Fibroblast of skin of left quadriceps (primary cell): ENCODE data around the gene RBM3.
A peak's percentile ranks its signal among the peaks of the same experiment; 100 is the strongest.
"Not testable (repeated sequence)": the region's sequence is repeated elsewhere in the genome, so short reads cannot be mapped to it uniquely, and the experiment has no call there.

ENCODE experiments used
- DNase-seq, 2 experiments: peaks; one replicate each; pipeline ENCODE4 v3.0.0-alpha.2; 2013; ENCODE audit warnings: low read depth in 2 of 2

Gene RBM3

GRCh38 chrX:48574270-48575266 lies at the start of gene RBM3:
RBM3 (plus strand) TSS chrX:48574484; CDS start chrX:48575181, 697 bp downstream.
- DNase-seq = peak; percentile 85

- not testable (repeated sequence) for DNase-seq
These were observed 48.4 kb upstream of the RBM3 start for GRCh38 chrX:48525853-48526252.

GRCh38 chrX:48530736-48531135 lies 43.5 kb upstream of the RBM3 start:
- no peak for DNase-seq

DNA sequence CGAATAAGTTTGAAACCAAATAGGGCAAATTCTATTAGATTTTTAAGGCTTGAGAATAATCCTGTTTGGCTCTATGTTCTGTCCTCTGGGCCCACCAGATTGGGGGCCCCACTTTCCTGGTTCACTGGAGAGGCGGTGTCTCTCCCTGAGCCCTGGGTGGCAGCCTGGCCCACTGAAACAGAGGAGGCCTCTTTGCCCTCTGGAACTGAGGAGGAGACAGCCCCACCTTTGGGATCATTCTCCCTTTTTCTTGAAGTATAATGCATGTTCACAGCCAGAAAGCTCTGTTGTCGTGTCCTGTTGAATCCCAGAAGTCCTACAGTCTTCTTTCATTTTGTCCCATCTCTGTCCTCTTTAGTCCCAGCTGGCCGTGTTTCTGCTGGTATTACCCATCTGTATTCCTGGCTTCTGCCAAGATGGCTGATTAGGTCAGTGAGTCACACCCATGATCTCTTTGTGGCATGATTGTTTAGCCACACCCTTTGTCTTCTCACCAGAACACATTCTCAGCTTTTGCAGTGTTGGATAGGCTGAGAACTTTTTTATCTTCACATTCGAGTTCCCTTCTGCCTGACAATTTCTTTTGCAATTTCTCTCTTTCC lies 42.8 kb upstream of the RBM3 start:
- no peak for DNase-seq

DNA sequence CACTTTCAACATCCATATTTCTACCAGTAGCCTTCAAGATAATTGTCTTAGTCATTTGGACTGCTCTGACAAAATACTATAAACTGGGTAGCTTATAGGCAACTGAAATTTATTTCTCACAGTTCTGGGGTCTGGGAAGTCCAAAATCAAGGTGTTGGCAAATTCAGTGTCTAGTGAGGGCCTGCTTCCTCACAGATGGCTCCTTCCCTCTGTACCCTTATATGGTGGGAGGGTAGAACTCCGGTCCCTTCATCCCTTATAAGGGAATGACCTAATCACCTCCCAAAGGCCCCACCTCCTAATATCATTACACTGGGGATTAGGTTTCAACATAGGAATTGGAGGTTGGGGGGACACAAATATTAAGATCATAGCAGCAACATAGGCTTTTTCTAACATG lies 42.1 kb upstream of the RBM3 start:
- no peak for DNase-seq

DNA sequence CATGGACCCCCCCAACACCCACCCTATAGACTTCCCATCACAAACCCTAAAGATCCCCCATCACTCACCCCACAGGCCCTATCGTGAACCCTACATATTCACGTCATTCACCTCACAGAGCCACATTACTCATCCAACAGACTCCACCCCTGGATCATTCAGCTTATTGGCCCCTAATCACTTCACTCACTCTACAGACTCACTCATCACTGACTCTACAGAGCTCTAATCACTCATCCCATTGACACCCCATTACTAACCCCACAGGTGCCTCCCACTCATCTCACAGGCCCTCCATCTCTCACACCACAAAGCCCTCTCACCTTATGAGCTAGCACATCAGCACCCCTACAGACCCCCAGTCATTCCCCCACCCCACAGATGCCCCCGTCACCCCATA lies 41.1 kb upstream of the RBM3 start:
- DNase-seq = no peak

DNA sequence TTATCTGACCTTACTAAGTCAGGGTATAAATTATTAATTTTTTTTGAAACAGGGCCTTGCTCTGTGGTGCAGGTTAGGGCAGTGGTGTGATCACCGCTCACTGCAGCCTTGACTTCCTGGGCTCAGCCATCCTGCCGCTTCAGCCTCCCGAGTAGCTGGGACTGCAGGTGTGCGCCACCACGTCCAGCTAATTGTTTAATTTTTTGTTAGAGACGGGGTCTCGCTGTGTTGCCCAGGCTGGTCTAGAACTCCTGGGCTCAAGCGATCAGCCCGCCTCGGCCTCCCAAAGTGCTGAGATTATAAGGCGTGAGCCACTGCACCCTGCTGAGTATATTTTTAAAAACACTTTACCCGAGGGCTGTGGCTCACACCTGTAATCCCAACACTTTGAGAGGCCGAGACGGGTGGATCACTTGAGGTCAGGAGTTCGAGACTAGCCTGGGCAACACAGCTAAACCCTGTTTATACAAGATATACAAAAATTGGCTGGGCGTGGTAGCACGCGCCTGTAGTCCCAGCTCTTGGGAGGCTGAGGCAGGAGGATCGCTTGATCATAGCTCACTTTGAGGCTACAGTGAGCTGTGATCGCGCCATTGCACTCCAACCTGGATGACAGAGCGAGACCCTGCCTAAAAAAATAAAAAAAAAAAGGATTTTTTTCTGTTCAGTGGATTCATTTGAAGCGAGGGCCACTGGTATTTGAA lies 35.5 kb upstream of the RBM3 start:
- DNase-seq = no peak

- DNase-seq = peak; percentile 93 to 94
These were observed 34.8 kb upstream of the RBM3 start, which contains the start of gene TBC1D25 for GRCh38 chrX:48539345-48540027. TBC1D25 (plus strand) TSS chrX:48539714; CDS start chrX:48539798, 84 bp downstream.

- no peak for DNase-seq
These were observed 34.3 kb upstream of the RBM3 start for GRCh38 chrX:48540028-48540375.

DNA sequence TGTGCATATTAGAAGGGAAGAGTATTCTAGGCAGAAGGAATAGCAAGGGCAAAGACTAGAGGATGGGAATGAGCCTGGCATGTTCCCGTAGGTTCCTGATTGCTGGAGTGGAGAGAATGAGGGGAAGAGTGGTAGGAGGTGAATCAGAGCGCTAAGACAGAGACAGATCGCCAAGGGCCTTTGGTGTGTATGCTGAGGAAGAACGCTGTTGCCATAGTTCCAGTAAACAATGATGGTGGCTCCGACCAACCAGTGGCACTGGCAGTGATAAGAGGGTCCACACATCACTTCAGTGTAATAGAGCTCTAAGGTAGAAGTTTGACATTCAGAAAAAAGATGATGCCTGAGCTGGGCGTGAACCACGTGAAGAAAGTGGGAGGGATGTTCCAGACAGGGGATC lies 33.8 kb upstream of the RBM3 start:
- no peak for DNase-seq

DNA sequence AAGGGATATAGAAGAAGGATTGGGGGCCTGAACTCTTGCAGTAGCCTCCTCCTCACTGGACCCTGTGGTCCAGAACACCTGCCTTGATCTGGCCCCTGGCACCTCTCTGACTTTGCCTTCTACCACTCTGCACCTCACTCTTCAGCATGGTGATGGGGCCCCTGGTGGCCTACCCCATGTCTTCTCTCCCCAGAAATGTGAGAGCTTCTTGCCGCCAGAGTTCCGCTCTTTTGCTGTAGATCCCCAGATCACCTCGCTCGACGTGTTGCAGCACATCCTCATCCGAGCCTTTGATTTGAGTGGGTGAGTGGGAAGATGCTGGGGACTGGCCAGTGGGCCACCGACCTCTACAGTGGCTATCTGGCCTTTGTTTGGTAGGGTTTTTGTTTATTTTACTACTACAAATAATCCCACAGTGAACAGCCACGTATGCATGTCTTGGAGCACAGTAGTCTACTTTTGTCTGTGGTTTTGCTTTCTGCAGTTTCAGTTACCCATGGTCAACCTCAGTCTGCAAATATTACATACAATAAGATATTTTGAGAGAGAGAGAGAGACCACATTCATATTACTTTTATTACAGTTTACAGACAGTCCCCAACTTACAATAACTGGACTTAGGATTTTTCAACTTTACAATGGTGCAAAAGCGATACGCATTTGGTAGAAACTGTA lies 33.0 kb upstream of the RBM3 start:
- DNase-seq = no peak

GRCh38 chrX:48548871-48549270 lies 25.4 kb upstream of the RBM3 start:
- DNase-seq = no peak

DNA sequence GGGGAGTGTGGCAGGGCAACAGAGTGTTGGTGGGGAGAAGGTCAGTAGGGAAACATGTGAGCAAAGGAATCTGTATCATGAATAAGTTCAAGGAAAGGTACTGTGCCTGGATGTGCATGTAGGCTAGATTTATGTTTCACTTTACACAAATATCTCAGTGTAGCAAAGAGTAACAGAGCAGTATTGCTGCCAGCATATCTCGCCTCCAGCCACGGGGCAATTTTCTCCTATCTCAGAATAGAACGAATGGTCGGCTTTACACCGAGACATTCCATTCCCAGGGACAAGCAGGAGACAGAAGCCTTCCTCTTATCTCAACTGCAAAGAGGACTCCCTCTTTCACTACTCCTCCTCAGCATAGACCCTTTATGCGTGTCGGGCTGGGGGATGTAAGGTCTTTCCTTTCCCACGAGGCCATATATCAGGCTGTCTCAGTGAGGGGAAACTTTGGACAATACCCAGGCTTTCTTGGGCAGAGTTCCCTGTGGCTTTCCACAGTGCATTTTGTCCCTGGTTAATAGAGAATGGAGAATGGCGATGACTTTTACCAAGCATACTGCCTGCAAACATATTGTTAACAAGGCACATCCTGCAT lies 18.5 kb upstream of the RBM3 start:
- DNase-seq = not testable (repeated sequence)

DNA sequence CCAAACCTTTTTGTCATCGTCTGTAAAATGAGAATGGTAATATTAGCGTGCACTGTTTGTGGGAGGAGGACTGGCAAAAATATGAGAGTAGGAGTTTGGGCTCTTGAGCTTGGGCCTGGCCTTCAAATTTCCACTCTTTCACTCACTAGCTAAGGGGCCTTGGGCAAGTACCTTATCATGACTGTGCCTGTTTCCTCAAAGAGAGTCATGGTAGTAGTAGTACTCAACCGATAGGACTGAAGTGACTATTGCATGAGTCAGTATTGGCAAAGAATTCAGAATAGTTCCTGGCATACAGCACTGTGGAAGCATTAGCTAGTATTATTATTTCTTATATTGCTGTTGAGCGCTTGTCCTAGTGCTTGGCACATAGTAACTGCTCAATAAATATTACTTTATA lies 16.0 kb upstream of the RBM3 start:
- DNase-seq = no peak

DNA sequence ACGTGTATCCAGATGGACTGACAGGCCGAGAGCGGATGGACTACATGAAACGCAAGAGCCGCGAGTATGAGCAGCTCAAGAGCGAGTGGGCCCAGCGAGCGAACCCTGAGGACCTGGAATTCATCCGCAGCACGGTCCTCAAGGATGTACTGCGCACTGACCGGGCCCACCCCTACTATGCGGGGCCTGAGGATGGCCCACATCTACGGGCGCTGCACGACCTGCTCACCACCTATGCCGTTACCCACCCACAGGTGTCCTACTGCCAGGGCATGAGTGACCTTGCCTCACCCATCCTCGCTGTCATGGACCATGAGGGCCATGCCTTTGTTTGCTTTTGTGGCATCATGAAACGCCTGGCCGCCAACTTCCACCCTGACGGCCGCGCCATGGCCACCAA lies 14.6 kb upstream of the RBM3 start:
- no peak for DNase-seq

DNA sequence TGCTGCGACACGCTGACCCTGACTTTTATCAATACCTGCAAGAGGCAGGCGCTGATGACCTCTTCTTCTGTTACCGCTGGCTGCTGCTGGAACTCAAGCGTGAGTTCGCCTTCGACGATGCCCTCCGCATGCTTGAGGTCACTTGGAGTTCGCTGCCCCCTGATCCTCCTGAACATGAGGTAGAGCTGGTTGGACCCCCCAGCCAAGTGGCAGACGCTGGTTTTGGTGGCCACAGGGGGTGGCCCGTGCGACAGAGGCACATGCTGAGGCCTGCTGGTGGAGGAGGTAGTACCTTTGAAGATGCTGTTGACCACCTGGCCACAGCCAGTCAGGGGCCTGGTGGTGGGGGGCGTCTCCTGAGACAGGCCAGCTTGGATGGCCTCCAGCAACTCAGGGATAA lies 14.2 kb upstream of the RBM3 start:
- DNase-seq = no peak

GRCh38 chrX:48560681-48561080 lies 13.6 kb upstream of the RBM3 start:
- no peak for DNase-seq

GRCh38 chrX:48569958-48570357 lies 4.3 kb upstream of the RBM3 start:
- no peak for DNase-seq

- no peak for DNase-seq
These were observed 504 bp upstream of the RBM3 start for GRCh38 chrX:48573690-48574269.

DNA sequence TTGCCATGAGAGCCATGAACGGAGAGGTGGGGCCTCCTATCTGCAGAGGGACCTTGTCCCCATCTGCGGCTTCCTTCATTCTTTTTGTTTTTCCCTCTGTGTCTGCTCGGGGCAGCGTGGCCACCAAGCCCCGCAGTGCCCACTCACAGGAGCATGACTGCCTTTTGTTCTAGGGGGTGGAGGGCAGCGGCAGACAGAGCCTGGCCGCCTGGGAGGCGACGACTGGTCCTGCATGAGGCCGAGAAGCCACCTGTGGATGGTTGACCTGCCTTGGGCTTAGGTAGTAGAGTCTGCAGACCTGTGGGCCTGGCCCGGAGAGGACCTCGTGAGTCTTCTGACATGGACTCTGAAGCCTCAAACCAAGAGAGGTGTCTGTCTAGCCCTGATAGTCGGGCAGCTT lies 1.4 kb downstream of the RBM3 start:
- no peak for DNase-seq

GRCh38 chrX:48576108-48576507 lies 1.8 kb downstream of the RBM3 start:
- DNase-seq = no peak
